Fibroblast of mammary gland (primary cell): ENCODE results near the gene ATG16L2.

Source experiments
- DNase-seq: peaks from one replicate; pipeline ENCODE4 v3.0.0-alpha.2; 2010; ENCODE audit warnings: low read depth
- H3K4me3 ChIP-seq: 2 replicates; pipeline ENCODE4 v1.5.1; 2011; ENCODE audit warnings: low read depth, mild to moderate bottlenecking, low read length, moderate library complexity; ENCODE audit not compliant: control insufficient read depth
- CTCF ChIP-seq: conservative IDR thresholded peaks from 2 replicates; pipeline ENCODE4 v1.5.1; 2011; ENCODE audit warnings: low read depth, low read length, inconsistent platforms; ENCODE audit not compliant: control insufficient read depth, insufficient read depth

ATG16L2 gene

DNA sequence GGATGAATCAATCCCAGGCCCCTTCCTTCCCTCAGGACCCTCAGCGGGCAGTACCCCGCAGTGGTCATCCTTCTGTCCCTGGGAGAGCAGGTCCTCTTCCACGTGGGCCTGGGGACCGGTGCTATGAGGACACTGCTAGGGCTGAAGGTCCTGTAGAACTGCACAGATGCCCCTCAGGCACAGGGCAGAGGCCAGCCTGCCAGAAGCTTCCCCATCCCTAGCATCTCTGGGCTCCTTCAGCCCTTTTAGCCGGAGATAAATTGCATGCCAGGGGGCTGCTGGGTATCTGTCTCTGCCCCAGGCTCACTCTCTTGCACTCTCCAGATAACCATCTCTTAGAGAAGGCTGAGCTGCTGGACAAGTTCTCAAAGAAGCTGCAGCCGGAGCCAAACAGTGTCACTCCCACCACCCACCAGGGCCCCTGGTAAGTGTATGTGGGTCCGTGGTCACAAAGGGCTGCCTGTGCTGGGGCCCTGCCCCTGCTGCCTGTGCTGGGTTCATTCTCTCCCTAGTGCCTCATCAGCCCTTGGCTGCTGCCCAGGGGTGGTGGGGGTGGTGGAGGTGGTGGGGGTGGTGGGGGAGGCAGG is 2.3 kb downstream of the ATG16L2 start:
- no peak overlapping the region for H3K4me3 ChIP-seq
- no peak for TF ChIP-seq CTCF
- DNase-seq = no peak

- no peak for TF ChIP-seq CTCF
- no peak for DNase-seq
- H3K4me3 ChIP-seq = no peak overlapping the region
Measured at GRCh38 chr11:72817966-72818365, 3.8 kb downstream of the ATG16L2 start.

- no peak for TF ChIP-seq CTCF
- H3K4me3 ChIP-seq = no peak overlapping the region
- no peak for DNase-seq
Measured at GRCh38 chr11:72818971-72819370, 4.8 kb downstream of the ATG16L2 start.

GRCh38 chr11:72820439-72821139 is 6.4 kb downstream of the ATG16L2 start:
- H3K4me3 ChIP-seq = no peak overlapping the region
- no peak for DNase-seq

DNA sequence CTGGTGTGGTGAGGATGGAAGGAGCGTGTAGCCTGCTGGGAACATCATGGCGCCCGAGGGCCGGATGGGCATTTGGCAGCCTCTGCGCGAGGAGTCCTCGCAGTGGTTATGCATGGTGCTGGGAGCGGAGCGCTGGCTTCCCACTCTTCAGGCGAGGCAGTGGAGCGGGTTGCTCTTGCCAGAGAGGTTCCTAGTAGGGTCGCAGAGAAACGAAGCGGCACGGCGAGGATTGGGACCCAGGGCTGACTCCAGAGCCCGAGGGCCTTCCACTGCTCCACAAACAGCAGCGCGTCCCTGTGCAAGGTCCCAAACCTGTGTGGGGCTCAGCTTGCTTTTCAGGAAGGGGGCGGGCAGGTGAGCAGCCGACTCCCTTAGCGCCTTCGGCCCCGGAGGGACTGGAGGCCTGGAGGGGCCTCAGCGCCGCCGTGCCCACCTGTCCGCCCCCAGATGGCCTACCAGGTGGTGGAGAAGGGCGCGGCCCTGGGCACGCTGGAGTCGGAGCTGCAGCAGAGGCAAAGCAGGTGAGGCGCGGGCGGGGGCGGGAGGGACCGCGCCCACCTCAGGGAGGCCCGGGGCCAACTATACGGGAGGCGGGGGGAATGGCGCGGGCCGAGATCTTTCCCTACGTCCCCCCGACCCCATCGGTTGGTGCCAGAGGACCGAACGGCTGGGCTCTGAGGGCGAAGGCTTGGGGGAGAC is 7.2 kb downstream of the ATG16L2 start:
- TF ChIP-seq CTCF = no peak
- DNase-seq = no peak
- peak overlapping the region; percentile 54 for H3K4me3 ChIP-seq

More at GRCh38 chr11:72820439-72821139, 6.4 kb downstream of the ATG16L2 start:
- no peak for TF ChIP-seq CTCF

- TF ChIP-seq CTCF = no peak
- peak overlapping the region; percentile 54 for H3K4me3 ChIP-seq
- peak; percentile 77 for DNase-seq
Measured at GRCh38 chr11:72821920-72822799, 7.9 kb downstream of the ATG16L2 start.
